Measurements from ENCODE around the gene KIAA1217.

KIAA1217 gene

DNA sequence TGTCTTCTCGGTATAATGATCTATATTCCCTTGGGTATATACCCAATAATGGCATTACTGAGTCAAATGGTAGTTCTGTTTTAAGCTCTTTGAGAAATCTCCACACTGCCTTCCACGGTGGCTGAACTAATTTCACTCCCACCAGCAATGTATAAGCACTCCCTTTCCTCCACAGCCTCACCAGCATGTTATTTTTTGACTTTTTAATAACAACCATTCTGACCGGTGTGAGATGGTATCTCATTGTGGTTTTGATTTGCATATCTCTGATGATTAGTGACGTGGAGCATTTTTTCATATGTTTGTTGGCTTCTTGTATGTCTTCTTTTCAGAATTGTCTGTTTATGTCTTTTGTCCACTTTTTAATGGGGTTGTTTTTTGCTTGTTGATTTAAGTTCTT is 33.6 kb downstream of the KIAA1217 start:
- DNase-seq, result no peak

DNA sequence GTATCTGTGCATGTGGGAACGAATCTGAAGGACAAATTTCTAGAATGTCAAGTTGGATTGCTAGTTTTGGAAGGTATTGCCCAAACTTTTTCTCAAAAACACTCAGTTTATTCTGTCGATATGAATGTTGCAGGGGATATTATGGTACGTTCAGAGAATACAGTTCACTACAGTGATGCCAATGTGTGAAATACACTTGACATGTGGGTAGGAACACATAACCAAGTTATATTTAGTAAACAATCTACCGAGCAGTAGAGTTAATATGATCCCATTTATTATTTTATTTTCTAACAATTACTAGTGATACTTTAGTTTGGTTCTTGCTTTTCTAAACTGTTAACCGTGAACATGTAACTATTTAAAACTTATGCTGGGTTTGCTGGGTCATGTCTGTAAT is 37.4 kb downstream of the KIAA1217 start:
- DNase-seq, result no peak

DNA sequence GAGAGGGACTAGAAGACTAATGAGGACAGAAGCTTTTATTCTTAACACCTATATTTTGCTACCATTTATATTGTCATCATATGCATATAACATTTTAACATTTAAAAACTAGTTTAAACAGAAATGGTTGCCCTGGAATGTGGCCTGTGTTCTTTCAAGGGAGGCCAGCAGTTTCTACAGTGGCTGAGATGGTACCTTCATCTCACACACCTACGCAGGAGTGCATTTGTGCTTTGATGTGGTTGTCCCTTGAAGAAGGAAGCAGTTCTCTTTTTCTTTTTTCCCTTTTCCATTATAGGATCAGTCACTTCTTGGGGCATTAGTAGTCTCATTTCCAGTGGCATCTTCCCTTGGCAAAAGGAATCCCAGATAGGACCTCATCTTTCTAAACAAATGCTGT is 38.9 kb downstream of the KIAA1217 start:
- DNase-seq, result no peak

DNA sequence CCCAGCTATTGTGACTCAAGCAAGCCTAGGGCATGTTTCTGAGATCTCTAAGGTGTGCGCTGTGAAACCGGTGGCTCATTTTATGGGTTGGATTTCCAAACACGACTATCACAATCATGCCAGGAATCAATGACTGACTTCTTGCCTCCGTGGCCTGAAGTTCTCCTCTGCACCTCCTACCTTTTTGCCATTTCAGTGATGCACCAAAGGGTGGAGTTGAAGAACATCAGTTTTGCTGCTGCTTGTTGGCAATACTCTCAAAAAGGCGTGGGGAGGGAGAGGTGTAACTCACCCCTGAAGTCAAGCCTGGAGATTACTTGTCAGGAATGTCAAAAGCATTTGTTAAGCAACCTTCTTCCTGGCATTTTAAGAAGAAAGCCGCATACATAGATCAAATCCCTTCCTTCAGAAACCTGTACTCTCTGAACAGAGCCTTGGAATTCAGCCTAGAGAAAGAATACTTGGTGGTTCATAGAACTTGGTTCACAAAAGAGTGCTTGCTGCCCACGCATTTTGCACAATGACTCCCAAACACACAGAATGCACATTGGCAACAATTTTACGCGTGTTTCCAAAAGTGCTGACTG is 41.0 kb downstream of the KIAA1217 start:
- no peak for DNase-seq

DNA sequence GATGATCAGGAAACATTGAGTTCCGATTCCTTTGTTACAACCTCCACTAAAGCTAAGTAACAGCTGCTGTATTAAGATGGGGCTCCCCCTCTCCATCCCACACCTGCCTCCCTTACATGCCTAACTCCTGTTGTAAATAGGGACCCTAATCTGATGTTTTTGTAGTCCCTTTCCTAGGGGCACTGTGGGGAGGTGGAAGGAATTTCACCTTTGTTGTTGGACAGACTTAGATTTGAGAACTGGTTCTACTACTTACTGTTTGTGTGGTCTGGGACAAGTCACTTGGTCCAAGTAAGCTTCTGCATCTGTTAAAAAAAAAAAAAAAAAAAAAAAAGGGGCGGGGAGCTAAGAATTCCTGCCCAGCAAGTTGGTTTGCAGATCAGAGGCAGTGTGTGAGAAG is 42.6 kb downstream of the KIAA1217 start:
- no peak for DNase-seq

DNA sequence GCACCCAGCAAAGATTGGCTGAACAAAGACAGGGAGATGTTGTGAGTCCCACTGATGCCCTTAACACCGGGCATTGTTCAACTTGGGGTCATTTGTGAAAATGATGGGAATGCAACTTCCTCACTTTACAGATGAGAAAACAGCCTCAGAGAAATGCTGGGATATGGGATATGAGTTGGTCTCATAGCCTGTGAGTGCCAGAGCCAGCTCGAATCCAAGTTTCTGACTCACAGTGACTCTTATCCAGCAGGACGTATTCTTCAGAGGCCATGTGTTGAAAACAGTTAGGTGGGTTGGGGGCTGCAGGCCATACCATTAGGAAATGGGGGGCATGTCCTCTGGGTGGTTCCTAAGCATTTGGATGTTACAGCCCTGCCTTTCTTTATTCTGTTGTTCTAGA is 45.2 kb downstream of the KIAA1217 start:
- no peak for DNase-seq

DNA sequence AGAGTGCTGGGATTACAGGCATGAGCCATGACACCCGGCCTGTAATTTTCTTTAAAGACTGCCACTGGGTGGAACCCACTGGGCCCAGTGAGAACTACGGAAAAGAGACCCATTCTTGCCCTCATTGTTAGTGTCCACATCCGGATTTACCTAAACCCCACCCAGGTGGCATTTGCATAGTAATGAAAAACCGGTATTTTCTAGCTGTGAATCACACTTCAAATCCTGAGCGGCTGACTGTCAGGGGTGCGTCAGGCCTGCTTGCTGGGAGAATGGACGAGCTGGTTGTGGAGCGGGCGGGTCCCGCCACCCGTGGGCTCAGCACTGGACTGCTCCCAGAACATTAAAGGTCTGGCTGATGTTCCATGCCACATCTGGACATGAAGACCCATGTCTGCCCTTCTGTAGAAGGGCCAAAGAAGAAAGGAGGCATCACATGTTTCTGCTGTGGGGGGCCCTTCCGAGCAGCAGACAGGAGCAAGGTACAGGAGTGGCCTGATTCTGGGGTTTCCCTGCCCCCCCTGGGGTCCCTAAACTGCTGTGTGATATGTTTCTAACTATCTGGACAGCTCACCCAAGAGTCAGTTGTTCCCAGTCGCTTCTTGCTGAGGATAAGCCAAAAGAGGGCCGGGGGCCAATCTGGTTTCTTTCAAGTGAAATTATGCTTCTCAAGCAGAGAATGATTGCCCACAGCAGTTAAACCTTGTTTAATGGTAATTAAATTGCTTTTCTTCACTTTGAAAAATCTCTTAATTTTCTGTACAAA is 46.4 kb downstream of the KIAA1217 start:
- no peak for DNase-seq

DNA sequence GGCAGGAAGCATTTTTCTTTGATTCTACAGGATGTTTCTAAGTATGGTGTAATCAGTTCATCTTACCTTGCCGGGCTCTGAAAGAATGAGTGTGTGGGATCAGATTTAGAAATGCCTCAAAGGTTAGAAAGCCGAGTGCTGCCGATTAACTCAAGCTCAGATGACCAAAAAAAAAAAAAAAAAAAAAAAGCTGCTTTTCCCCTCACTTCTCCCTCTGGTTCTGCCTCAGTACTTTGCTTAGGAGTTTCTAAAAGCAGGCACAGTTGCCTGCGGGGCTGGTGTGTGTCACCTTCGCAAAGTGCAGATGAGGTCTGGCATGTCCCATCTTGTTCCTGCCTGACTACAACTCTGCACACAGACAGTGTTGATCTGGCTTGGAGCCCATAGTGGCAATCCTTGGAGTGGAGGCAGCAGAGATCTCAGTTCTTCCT is 47.0 kb downstream of the KIAA1217 start:
- DNase-seq, result no peak

DNA sequence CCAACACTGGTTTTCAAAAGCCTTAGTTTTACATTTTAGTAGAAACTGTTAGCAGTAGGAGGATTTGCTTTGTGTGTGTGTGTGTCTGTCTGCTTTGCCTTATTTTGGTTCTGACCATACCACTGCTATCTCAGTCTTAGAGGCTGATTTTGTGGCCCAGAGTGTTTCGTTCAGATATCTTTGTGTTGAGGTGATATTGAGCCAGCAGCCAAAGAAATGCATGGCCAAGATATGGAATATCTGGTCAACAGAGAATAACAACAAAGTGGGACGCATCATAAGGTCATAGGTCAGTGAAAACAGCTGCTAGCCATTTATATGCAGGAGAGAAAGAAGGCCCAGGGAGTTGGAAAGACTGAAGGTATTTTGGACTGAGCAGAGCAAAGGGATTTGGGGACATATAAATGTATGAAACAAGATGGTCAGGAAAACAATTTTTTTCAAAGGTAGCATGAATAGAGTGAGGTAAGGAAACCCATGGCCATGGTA is 47.7 kb downstream of the KIAA1217 start:
- DNase-seq, result no peak

DNA sequence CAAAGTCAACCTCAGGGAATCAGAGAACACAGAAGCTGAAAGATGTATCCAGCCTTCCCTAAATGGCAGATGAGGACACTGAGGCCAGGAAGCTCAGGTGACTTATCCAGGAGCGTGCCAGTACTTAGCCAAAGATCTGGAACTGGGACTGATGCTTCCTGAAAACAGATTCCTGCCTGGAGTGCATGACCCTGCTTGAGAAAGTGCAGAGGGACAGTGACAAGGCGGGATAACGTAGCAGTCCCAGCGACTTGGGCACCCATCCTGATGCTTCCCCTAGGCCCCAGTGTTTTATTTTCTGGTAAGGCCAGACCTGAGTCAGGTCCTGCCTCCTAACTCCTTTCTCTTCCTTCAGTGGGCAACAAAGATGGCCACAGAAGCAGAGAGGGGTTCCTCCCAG is 48.6 kb downstream of the KIAA1217 start:
- no peak for DNase-seq

DNA sequence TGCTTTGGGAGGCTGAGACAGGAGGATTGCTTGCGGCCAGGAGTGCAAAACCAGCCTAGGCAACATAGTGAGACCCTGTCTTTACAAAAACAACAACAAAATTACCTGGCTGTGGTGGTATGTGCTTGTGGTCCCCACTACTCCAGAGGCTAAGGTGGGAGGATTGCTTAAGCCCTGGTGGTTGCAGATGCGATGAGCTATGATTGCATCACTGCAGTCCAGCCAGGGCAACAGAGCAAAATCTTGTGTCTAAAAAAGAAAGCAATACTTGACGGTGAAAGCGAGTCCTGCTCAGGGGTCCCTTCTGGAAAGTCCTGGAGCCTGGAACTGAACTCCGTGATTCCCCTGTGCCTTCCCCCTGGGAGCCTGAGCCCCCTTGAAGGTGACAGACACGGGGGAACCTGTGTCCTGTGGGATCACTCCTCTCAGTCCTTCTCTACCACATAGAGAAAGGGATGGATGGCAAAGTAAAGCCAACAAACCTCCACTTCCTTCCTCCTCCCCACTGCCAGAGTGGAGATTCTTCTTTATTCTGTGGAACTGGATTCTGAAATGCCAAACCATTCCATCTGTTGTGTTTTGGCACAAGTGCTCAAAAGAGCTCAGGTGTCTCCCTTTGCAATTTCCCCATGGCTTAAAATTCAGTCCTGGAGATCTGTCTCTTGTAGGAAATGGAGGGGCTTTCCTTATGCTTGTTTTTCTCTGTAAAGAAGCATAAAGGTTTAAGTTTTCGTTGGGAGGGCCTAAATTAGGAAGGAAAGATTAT is 50.6 kb downstream of the KIAA1217 start:
- no peak for DNase-seq

DNA sequence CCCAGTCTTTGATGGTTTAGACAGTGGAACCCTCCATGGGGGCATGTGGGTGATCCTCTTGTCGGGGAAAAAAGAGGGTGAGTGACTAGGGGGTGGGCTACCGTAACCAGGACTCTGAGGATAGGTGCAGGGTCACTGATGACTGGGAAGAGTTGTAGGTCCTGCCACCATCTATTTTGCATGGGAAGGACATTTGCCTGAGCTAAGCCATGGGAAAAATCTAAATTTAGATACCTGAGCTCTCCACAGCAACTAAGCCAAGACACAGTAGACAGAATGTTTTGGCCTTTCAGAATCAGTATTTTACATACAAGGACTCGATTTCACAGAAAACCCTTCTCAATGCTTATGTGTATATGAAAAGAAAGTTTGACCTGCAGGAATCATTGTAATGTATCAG is 52.7 kb downstream of the KIAA1217 start:
- DNase-seq, result no peak

DNA sequence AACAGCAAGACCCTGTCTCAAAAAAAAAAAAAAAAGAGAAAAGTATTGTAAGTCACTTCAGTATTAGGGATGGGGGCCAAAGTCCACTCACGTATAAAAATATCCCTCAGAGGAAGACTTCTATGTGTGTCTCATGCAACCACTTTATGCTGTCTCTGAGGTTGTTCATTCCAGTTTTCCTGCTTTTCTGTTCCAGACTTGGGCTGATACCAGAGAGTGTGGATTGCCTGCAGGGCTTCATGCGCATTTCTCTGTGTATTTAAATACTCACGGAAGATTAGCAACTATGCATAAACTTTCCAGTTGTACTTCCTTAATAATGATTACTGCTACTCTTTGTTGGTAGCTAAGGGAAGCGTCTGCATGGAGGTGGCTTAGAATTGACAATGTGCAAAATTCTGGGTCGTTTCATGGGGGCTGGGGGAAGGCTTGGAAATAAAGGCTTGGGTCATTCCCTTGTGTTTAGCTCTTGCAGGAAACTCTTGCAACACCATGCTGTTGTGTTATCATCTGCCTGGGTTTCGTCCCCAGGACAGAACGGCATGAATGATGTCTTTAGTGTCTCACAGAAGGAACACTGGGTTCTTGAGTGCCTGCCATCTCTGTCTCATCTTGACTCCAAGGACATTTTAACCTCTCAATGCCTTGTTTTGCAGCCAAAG is 54.1 kb downstream of the KIAA1217 start:
- no peak for DNase-seq

DNA sequence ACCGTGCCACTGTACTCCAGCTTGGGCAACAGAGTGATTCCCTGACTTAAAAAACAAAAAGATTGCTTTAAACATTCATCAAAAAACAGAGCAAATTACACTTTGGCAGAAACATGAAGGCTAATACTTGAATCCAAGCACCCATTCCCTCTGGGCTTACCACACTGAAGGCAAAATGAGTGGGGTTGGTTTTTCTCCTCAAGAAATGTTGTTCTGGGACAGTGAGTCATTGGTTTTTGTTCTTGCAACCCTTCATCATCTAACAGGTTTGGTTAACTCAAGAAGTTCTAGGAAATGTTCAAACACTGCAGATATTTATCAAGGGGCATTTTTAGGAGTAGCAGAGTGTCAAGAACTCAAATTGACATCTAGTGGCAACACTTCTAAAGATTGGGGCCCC is 60.5 kb downstream of the KIAA1217 start:
- no peak for DNase-seq

DNA sequence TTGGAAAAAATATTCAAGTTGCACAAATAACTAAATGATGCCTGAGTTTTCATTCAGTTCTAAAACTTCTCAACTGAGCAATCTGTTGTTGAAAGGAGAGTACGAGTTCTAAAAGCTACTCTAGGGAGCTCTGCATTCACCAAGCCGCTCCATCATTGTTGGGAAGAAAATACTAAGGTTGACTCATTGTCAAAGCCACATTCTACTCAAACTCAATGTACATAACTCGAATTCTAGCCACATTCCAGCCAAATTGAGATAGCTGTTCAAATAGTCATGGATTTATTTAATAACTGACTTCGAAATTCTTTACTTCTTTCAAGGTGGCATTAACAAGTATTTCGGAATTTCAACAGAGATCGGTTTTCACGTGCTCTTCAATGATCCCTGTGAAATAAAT is 63.4 kb downstream of the KIAA1217 start:
- DNase-seq, result no peak

DNA sequence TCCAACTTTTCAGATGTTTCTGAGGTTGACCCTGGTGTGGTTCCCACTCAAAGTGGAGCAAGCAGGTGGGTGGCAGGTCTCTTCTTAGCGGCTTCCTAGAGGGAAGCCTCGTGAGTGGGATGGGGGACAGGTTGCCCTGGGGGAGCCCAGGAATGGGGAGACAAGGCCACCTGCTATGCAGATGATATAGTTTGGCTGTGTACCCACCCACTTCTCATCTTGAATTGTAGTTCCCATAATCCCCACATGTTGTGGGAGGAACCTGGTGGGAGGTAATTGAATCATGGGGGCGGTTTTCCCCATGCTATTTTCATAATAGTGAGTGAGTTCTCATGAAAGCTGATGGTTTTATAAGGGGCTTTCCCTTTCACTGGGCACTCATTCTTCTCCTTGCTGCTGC is 68.3 kb downstream of the KIAA1217 start:
- no peak for DNase-seq

DNA sequence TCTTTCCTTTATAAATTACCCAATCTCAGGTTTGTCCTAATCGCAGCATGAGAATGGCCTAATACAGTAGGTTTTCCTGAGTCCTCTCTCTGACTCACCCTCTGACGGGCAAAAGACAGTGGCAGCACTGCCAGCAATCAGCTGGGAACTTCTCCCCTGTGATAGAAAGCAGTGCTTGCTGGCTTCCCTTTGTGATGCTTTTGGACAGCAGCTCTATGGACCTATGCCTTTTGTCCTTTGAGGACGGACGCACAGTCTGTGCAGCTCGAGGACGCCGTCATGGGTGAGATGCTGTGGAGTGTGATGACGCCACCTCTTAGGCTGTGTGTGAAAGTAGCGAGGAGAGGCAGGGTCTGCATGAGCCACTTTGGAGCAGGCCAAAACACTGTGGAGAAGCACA is 68.8 kb downstream of the KIAA1217 start:
- no peak for DNase-seq

DNA sequence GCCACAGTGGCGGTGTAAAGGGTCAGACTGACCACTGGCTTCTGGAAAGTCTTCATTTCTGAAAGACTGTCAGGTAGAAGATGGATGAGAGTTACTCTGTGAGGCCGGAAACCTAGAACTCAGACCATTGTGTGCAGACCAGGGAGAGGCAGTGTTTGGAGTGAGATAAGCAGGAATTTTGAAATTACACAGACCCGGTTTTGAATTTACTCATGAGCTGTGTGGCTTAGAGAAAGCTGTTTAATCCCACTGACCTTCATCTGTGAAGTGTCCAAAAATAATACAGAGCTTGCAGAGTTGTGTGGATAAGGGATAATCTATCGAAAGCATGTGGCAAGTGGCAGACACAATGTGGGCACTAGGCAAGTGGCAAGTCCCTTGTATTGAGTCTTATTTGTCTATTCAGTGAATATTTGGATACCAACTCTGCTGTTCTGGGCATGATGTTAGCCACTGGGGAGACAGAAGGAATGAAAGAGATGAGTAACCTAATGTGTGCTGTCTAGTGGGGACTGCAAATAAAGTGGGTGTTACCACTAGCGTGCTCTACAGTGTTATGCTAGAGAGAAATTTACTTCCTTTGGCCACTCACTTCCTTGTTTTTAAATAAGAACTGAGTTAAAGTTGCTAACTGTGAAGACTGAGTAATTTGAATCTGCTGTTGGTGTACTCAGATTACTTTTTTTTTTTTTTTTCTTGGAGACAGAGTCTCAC is 69.4 kb downstream of the KIAA1217 start:
- DNase-seq, result no peak

DNA sequence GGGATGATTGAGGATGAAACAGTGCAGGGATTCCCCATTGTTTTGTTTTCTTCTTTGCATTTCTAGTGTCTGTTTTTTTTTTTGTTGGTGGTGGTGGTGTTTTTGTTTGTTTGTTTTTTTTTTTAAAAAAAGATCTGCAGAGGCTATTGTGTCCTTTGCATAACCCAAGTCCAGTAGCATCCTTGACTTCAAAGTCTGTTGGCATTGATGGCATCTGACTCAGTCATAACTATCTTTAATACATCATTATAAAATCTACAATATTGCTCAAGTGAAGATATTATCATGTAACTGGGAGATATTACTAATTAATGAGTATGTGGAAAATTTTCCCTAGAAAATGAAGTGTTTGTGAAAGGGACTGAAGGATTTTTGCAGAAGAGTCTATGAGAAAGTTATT is 70.2 kb downstream of the KIAA1217 start:
- DNase-seq, result no peak

DNA sequence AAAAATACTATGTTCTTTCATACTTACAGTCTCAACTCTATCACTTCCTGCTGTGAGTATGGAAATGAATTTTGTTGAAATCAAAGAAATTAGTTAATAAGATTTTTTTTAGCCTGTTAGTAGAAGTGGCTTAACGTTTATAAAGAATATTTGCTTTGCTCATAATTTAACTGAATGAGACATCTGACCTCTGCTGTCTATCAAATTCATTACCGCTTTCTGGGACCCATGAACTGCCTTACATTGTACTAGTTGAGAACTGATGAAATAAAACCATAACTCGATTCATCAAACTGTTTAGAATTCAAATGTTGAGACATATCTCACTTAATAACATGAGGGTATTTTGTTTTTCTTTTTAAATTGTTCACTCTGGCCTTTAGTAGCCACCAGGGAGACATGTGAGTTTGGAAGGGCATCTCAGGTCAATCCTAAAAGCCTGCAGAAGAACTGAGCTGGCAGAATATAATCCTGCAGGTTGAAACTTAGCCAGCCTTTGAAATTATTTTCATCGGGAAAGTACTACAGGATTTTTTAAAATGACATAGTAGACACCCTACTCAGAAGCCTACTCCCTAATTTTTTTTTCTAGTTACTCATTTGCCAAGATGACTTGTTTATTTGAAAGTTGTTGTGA is 78.7 kb downstream of the KIAA1217 start:
- DNase-seq, result no peak

DNA sequence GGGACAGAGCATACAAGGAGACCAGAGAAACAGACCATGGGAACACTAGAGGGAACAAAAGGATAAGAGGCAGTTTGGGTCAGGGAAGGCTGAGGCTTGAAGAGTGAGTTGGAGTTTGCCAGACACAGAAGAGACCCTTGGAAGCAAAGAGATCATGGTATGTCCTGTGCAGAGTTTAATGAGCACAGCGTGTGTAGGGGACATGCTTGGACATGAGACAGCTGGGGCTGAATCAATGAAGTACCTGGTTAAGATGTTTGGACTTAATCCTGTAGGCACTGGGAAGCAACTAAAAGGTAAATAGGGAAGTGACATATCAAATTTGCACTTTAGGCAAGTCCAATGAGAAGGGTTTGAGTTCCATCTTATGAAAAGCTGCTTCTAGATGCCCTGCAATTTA is 79.6 kb downstream of the KIAA1217 start:
- DNase-seq, result no peak

DNA sequence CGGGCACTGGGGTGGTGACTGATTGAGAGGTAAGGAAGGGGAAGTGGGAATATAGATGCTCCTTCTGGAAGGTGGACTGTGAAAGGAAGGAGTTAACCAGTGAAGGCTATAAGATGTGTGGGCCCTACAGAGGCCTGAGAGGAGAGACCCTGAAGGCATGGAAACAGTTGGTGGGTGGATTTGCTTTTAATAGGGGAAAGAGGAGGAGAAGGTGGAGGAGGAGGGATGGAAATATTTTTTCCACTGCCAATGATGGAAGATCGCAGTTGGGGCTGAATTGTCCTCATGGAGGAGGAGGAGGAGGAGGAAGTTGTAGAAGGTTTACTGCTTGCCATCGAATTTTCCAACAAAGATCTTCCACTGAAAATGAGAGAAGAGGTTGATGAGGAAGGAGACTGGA is 80.3 kb downstream of the KIAA1217 start:
- DNase-seq, result no peak

Measured in NCI-H69 (cell line).